Stimulated activated CD8-positive, alpha-beta memory T cell treated with anti-CD3 and anti-CD28 coated beads, Interleukin-12 subunit alpha, Interleukin-12 subunit beta, amount 100 ng/mL, for 24 hours (primary cell): ENCODE data around the gene TAS2R46.
"Not testable (repeated sequence)": the region's sequence is repeated elsewhere in the genome, so short reads cannot be mapped to it uniquely, and the experiment has no call there.

ENCODE experiments used
- DNase-seq: peaks from one replicate; pipeline ENCODE4 v3.0.0-alpha.2; 2020; ENCODE audit errors: extremely low read depth

Gene TAS2R46

DNA sequence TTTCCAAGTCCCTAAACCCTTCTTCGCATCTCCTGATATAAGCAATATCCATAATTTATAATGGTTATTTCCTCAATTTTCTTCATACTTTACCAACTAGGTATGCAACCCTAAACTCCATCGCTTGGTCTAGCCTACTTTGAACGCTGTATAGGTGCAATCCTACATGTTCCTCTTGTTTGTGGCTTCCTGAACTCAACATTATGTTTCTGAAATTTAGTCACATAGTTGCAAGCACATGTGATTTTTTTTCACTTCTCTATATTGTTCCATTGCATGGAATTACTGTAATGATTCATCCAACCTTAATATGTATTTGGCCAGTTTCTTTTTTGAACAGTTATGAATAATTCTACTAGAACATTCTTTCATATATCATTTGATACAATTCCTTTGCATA is 28.1 kb downstream of the TAS2R46 start:
- DNase-seq = not testable (repeated sequence)

DNA sequence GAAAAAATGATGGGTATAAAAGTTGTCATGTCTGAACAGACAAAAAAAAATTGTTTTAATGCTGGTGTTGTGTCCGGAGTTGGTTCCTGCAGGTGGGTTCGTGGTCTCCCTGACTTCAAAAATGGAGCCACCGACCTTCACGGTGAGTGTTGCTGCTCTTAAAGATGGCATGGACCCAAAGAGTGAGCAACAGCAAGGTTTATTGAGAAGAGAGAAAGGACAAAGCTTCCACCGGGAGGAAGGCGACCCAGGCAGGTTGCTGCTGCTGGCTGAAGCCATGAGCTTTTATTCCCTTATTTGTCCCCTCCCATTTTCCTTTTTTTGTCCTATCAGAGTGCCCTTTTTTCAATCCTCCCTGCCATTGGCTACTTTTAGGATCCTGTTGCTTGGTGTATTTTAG is 30.8 kb downstream of the TAS2R46 start, which contains the start of gene TAS2R31:
TAS2R31 (minus strand) TSS at position 101 of the 400 bp plus-strand sequence; CDS start at position 29, 72 bp downstream.
- DNase-seq = no peak

DNA sequence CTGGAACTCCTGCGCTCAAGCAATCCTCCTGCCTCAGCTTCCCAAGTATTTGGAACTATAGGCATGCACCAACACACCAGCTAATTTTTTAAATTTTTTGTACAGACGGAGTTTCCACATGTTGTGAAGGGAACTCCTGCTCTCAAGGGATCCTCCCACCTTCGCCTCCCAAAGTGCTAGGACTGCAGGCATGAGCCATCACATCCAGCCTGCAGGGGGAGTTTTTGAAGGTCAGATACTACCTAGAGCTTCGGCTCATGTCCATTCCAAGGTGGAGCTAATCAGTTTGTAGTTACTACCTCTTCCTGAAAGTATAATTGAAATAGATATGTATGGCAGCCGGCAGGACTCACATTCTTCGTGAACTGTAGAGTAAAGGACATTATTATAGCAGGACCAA is 36.0 kb downstream of the TAS2R46 start:
- DNase-seq = no peak

GRCh38 chr12:11023387-11023786 is 38.7 kb downstream of the TAS2R46 start:
- no peak for DNase-seq

- no peak for DNase-seq
Measured at GRCh38 chr12:11022520-11022919, 39.6 kb downstream of the TAS2R46 start, which contains the start of gene TAS2R19. Gene TAS2R19 (minus strand): TSS chr12:11022620. CDS start chr12:11022571, 49 bp downstream.

- no peak for DNase-seq
Measured at GRCh38 chr12:11016937-11017336, 45.2 kb downstream of the TAS2R46 start.

DNA sequence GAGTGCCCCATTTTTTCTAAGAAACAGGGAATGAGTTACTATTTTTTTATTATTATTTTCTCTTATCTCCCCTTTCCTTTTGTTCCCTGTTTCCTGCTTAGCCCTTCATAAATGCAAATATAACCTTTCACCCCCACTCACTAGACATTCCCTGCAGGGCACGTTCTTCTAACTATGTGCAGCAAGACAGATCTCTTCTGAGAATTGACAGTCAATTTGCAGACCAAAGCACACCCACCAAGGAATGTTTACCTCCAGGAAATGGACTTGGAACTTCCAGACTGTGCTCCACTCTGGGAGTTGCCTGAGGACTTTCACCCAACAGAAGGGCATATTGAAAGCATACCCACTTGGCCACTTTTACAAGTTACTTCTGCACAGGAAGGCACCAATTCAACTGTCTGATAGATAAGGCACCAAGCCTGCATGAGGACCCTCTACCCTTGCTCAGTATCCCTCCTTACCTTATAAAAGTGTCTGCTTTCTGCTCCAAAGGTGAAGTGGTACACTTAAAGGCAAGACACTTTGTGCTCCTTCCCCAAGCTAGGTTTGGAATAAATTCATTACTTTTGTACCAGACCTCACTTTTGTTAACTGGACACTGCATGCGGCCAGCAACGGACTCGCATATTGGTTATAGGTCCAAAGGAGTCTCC is 46.2 kb downstream of the TAS2R46 start:
- DNase-seq = no peak

- no peak for DNase-seq
Measured at GRCh38 chr12:11014234-11014633, 47.9 kb downstream of the TAS2R46 start.
